Measurements from ENCODE around the gene IL1F10. TPM values are rescaled to one million over a fixed set of nuclear protein-coding genes. Genes with fewer than 3 reads are reported as not detected.

Gene IL1F10
- polyA plus RNA-seq, 1 donor (not counting 4 experiments of a cell fraction or from before 2014, with no cell fraction given): 0.37 TPM

DNA sequence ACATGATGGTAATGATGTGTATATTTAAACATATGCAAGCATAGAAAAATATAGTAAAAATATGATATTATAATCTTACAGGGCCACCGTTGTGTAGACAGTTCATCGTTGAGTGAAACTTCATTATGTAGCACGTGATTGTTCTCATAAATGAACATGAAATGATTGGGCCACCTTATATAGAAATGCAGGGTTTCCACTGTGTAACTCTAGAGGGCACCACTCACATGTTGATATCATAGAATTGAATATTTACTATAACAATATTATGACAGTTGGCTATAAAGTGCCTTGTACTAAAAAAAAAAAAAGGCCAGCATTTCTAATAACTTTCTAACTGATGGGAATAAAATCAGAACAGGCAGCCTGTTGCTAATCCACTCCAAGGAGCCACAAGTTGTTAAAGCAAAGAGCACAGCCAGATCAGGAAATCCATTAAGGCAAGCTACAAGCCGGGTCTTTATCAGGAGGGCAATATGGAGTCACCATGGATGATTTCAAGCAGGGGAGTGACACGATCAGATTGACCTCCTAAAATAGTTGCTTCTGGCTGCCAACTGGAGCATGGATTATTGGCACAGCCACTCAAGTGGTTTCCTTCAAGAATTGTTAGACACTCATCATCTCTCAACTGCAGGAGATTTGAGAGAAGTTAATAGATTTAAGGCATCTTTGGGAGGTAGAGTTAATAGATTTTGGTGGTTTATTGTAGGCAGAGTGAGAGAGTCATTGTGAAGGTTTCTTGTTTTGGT, 16.7 kb downstream of the IL1F10 start:
- dilution Hi-C loops (cut with MboI; ENCODE audit: extremely low pct_ligation_motif_present, low sequenced_read_pairs): no loop called here
- FAIRE-seq (no peak), DNase-seq (ENCODE audit: low read depth, low spot score) (no peak)
- H3K9me3 ChIP-seq (ENCODE audit: control insufficient read depth, low read depth, low read length): no peaks in the 10 kb centered on the region
- TF ChIP-seq CTCF (optimal IDR thresholded peaks at IDR 0.05 in 1 of 3, IDR thresholded peaks at IDR 0.05 in 1 of 3, conservative IDR thresholded peaks at IDR 0.05 in 1 of 3; ENCODE audit: extremely low read depth in 1 of 3, insufficient read depth in 2 of 3, low read length in 3 of 3): peak in 2 of 3 experiments; percentile 40 to 51
- no peak for TF ChIP-seq EZH2 (IDR thresholded peaks at IDR 0.05; ENCODE audit: low read length)
- peaks cover 3% of the 10 kb centered on the region for H3K9me1 ChIP-seq (ENCODE audit: control insufficient read depth, extremely low read depth, insufficient read depth, low read length)
- H2AFZ ChIP-seq (ENCODE audit: control insufficient read depth, low read length): no peak overlapping the region
- peaks cover 30% of the 10 kb centered on the region for H3K4me1 ChIP-seq (ENCODE audit: control insufficient read depth, extremely low read depth, insufficient read depth, low read length)
- no peaks in the 10 kb centered on the region for H3K36me3 ChIP-seq (ENCODE audit: control insufficient read depth in 2 of 2, extremely low read depth in 1 of 2, insufficient read depth in 2 of 2, low read length in 2 of 2)
- no peaks in the 10 kb centered on the region for H4K20me1 ChIP-seq (ENCODE audit: control insufficient read depth, extremely low read depth, insufficient read depth, low read length)
- peak overlapping the region; percentile 2 for H3K4me2 ChIP-seq (ENCODE audit: control insufficient read depth, extremely low read depth, insufficient read depth, low read depth, low read length)
- no peak overlapping the region for H3K4me3 ChIP-seq (ENCODE audit: control insufficient read depth in 2 of 3, extremely low read depth in 1 of 3, insufficient read depth in 2 of 3, low read depth in 1 of 3, low read length in 3 of 3)
- H3K9ac ChIP-seq (ENCODE audit: control insufficient read depth, extremely low read depth, insufficient read depth, low read length): no peak overlapping the region
- H3K27ac ChIP-seq (ENCODE audit: control insufficient read depth, insufficient read depth, low read length): peak overlapping the region; percentile 72
- H3K27me3 ChIP-seq (ENCODE audit: control insufficient read depth, extremely low read depth, insufficient read depth, low read length): no peaks in the 10 kb centered on the region
- H3K79me2 ChIP-seq (ENCODE audit: control insufficient read depth, insufficient read depth, low read length): no peaks in the 10 kb centered on the region

GRCh38 chr2:113085542-113085941, 17.8 kb downstream of the IL1F10 start:
- H3K27me3 ChIP-seq (ENCODE audit: control insufficient read depth, extremely low read depth, insufficient read depth, low read length): no peaks in the 10 kb centered on the region
- peak overlapping the region; percentile 72 for H3K4me2 ChIP-seq (ENCODE audit: control insufficient read depth, extremely low read depth, insufficient read depth, low read depth, low read length)
- no peaks in the 10 kb centered on the region for H4K20me1 ChIP-seq (ENCODE audit: control insufficient read depth, extremely low read depth, insufficient read depth, low read length)
- dilution Hi-C loops (cut with MboI; ENCODE audit: extremely low pct_ligation_motif_present, low sequenced_read_pairs): no loop called here
- H3K27ac ChIP-seq (ENCODE audit: control insufficient read depth, insufficient read depth, low read length): peak overlapping the region; percentile 72
- TF ChIP-seq CTCF (optimal IDR thresholded peaks at IDR 0.05 in 1 of 3, IDR thresholded peaks at IDR 0.05 in 1 of 3, conservative IDR thresholded peaks at IDR 0.05 in 1 of 3; ENCODE audit: extremely low read depth in 1 of 3, insufficient read depth in 2 of 3, low read length in 3 of 3): peak in 1 of 3 experiments; percentile 28
- no peak for TF ChIP-seq EZH2 (IDR thresholded peaks at IDR 0.05; ENCODE audit: low read length)
- FAIRE-seq: peak; percentile 99
- peak overlapping the region in 1 of 3 experiments; percentile 38 for H3K4me3 ChIP-seq (ENCODE audit: control insufficient read depth in 2 of 3, extremely low read depth in 1 of 3, insufficient read depth in 2 of 3, low read depth in 1 of 3, low read length in 3 of 3)
- H3K9me3 ChIP-seq (ENCODE audit: control insufficient read depth, low read depth, low read length): no peaks in the 10 kb centered on the region
- H3K4me1 ChIP-seq (ENCODE audit: control insufficient read depth, extremely low read depth, insufficient read depth, low read length): peaks cover 19% of the 10 kb centered on the region
- peak overlapping the region; percentile 51 for H3K9ac ChIP-seq (ENCODE audit: control insufficient read depth, extremely low read depth, insufficient read depth, low read length)
- H3K9me1 ChIP-seq (ENCODE audit: control insufficient read depth, extremely low read depth, insufficient read depth, low read length): peaks cover 1% of the 10 kb centered on the region
- H2AFZ ChIP-seq (ENCODE audit: control insufficient read depth, low read length): peak overlapping the region; percentile 63
- H3K36me3 ChIP-seq (ENCODE audit: control insufficient read depth in 2 of 2, extremely low read depth in 1 of 2, insufficient read depth in 2 of 2, low read length in 2 of 2): no peaks in the 10 kb centered on the region
- no peak for DNase-seq (ENCODE audit: low read depth, low spot score)
- no peaks in the 10 kb centered on the region for H3K79me2 ChIP-seq (ENCODE audit: control insufficient read depth, insufficient read depth, low read length)

All from keratinocyte (primary cell).